HepG2 (cell line): Measurements from ENCODE around the gene SLC38A3. TPM values are rescaled to one million over a fixed set of nuclear protein-coding genes. Genes with fewer than 3 reads are reported as not detected.

Experiments
- ARID4A ChIP-seq: sonication (generic); formaldehyde crosslinking; IDR thresholded peaks from 2 replicates; pipeline ENCODE4 v1.5.0; 2020; ENCODE audit warnings: mild to moderate bottlenecking, missing genetic modification reagents, borderline replicate concordance
- CREBL2 ChIP-seq: sonication (generic); formaldehyde crosslinking; IDR thresholded peaks from 2 replicates; pipeline ENCODE4 v1.8.1; 2023; ENCODE audit warnings: missing genetic modification reagents, mild to moderate bottlenecking, borderline replicate concordance
- FOXO4 ChIP-seq: sonication (generic); formaldehyde crosslinking; conservative IDR thresholded peaks from 2 replicates; pipeline ENCODE4 v1.8.1; 2023; ENCODE audit warnings: missing genetic modification reagents
- ISX ChIP-seq: sonication (generic); formaldehyde crosslinking; conservative IDR thresholded peaks from 2 replicates; pipeline ENCODE4 v1.5.0; 2020; ENCODE audit warnings: missing genetic modification reagents
- KAT2B ChIP-seq: fragments of 150-350 bp; IDR thresholded peaks from 2 replicates; pipeline ENCODE4 v1.6.1; 2014; ENCODE audit warnings: low read depth, low read length, borderline replicate concordance
- KLF9 ChIP-seq: IDR thresholded peaks from 2 replicates; pipeline ENCODE4 v1.6.1; 2016; ENCODE audit warnings: low read depth
- NFIB ChIP-seq: sonication (generic); formaldehyde crosslinking; IDR thresholded peaks from 2 replicates; pipeline ENCODE4 v1.9.0; 2021; ENCODE audit warnings: missing genetic modification reagents, mild to moderate bottlenecking, borderline replicate concordance
- NR3C1 ChIP-seq: sonication (generic); formaldehyde crosslinking; IDR thresholded peaks from 2 replicates; pipeline ENCODE4 v1.4.0; 2020; ENCODE audit warnings: missing genetic modification reagents
- RNF2 ChIP-seq: fragments of 450-650 bp; conservative IDR thresholded peaks from 2 replicates; pipeline ENCODE4 v1.6.1; 2016; ENCODE audit warnings: low read depth
- SAFB2 ChIP-seq: sonication (generic); formaldehyde crosslinking; IDR thresholded peaks from 2 replicates; pipeline ENCODE4 v1.5.1; 2020; ENCODE audit warnings: missing genetic modification reagents, low read depth, mild to moderate bottlenecking, borderline replicate concordance
- SP2 ChIP-seq: sonication (generic); formaldehyde crosslinking; IDR thresholded peaks from 2 replicates; pipeline ENCODE4 v1.5.1; 2020; ENCODE audit warnings: mild to moderate bottlenecking, missing genetic modification reagents
- SP5 ChIP-seq: IDR thresholded peaks from 2 replicates; pipeline ENCODE4 v1.6.1; 2016; ENCODE audit warnings: low read depth, borderline replicate concordance
- SSRP1 ChIP-seq: IDR thresholded peaks from 2 replicates; pipeline ENCODE4 v1.6.1; 2016; ENCODE audit warnings: control low read depth
- TCF7L2 ChIP-seq: IDR thresholded peaks from 2 replicates; pipeline ENCODE4 v1.6.1; 2011; ENCODE audit warnings: mild to moderate bottlenecking, low read depth, low read length, moderate library complexity
- ZFP36 ChIP-seq: fragments of 150-350 bp; IDR thresholded peaks from 2 replicates; pipeline ENCODE4 v1.6.1; 2018; ENCODE audit warnings: borderline replicate concordance, low read length, low read depth; ENCODE audit not compliant: partially characterized antibody
- ZNF224 ChIP-seq: sonication (generic); formaldehyde crosslinking; IDR thresholded peaks from 2 replicates; pipeline ENCODE4 v1.5.0; 2020; ENCODE audit warnings: mild to moderate bottlenecking, missing genetic modification reagents
- ZNF496 ChIP-seq: sonication (generic); formaldehyde crosslinking; IDR thresholded peaks from 2 replicates; pipeline ENCODE4 v1.8.1; 2023; ENCODE audit warnings: mild to moderate bottlenecking, moderate library complexity, missing genetic modification reagents; ENCODE audit not compliant: insufficient replicate concordance
- polyA plus RNA-seq, 8 experiments: library from polyadenylated mRNA; depleted of rRNA in 3 of 8; stranded (reverse) in 7 of 8; unstranded in 1 of 8; fragments of >200 nt; fragmentation: Illumina TruSeq in 4 of 8; extraction: Trizol in 4 of 8; gene quantifications; 2 replicates each; pipeline versions ENCODE4 v1.2.1 to v1.2.3, GENCODE V29; 2011 to 2016; ENCODE audit warnings: low read depth in 4 of 8, missing spikeins in 1 of 8, mixed read lengths in 1 of 8; ENCODE audit not compliant: insufficient read depth in 1 of 8
- total RNA-seq, 5 experiments: library from RNA; depleted of rRNA; stranded (reverse); fragments of >200 nt; fragmentation: Illumina TruSeq; extraction: Trizol; gene quantifications; 2 replicates each; pipeline ENCODE4 v1.2.3, GENCODE V29; 2016; ENCODE audit warnings: low read depth in 1 of 5
- TF ChIP-seq, protein P1 (sequence below): sonication (generic); formaldehyde crosslinking; IDR thresholded peaks from 2 replicates; pipeline ENCODE4 v1.5.0; 2020; ENCODE audit warnings: missing genetic modification reagents, mild to moderate bottlenecking, borderline replicate concordance
- TF ChIP-seq, protein P2 (sequence below): sonication (generic); formaldehyde crosslinking; conservative IDR thresholded peaks from 2 replicates; pipeline ENCODE4 v1.4.0; 2020; ENCODE audit warnings: missing genetic modification reagents

Gene SLC38A3
- total and polyA plus RNA-seq, 2 of the 13 experiments (the other 11 are each of a cell fraction or from before 2014, with no cell fraction given) = 29.8 to 164 TPM

GRCh38 chr3:50260027-50260941, 55.2 kb downstream of the SLC38A3 start (continued):
- TF ChIP-seq TCF7L2 (peak; percentile 69; the same call in 1 of the 2 replicates), SP2 (CRISPR knock-in tag) (no peak), NR3C1 (no peak), RNF2 (no peak), KAT2B (no peak), FOXO4 (CRISPR knock-in tag) (no peak), ZNF496 (no peak), NFIB (CRISPR knock-in tag) (0 out of 2 replicates have a peak, but pooled peaks have one; percentile 58), ZFP36 (no peak), ZNF224 (CRISPR knock-in tag) (peak; percentile 90; the same call in 1 of the 2 replicates), ARID4A (CRISPR knock-in tag) (peak; percentile 65; the same call in 1 of the 2 replicates), SP5 (CRISPR knock-in tag) (peak; percentile 96), ISX (no peak), SSRP1 (CRISPR knock-in tag) (no peak), KLF9 (CRISPR knock-in tag) (no peak), CREBL2 (no peak), SAFB2 (CRISPR knock-in tag) (peak; percentile 55; the same call in 1 of the 2 replicates)
- TF ChIP-seq, protein P1, sequence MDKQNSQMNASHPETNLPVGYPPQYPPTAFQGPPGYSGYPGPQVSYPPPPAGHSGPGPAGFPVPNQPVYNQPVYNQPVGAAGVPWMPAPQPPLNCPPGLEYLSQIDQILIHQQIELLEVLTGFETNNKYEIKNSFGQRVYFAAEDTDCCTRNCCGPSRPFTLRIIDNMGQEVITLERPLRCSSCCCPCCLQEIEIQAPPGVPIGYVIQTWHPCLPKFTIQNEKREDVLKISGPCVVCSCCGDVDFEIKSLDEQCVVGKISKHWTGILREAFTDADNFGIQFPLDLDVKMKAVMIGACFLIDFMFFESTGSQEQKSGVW (CRISPR knock-in tag) = no peak
- TF ChIP-seq, protein P2, sequence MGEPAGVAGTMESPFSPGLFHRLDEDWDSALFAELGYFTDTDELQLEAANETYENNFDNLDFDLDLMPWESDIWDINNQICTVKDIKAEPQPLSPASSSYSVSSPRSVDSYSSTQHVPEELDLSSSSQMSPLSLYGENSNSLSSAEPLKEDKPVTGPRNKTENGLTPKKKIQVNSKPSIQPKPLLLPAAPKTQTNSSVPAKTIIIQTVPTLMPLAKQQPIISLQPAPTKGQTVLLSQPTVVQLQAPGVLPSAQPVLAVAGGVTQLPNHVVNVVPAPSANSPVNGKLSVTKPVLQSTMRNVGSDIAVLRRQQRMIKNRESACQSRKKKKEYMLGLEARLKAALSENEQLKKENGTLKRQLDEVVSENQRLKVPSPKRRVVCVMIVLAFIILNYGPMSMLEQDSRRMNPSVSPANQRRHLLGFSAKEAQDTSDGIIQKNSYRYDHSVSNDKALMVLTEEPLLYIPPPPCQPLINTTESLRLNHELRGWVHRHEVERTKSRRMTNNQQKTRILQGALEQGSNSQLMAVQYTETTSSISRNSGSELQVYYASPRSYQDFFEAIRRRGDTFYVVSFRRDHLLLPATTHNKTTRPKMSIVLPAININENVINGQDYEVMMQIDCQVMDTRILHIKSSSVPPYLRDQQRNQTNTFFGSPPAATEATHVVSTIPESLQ (CRISPR knock-in tag) = no peak
